Activated CD4-positive, alpha-beta T cell treated with anti-CD3 and anti-CD28 coated beads for 36 hours (primary cell): ENCODE measurements around the gene CKAP5. TPM values are rescaled to one million over a fixed set of nuclear protein-coding genes. Genes with fewer than 3 reads are reported as not detected.

Source experiments
- ATAC-seq: fragments of 200-7000 bp; cut with Tn5 transposase; one replicate; pipeline ENCODE4 v1.10.0; 2021; ENCODE audit warnings: mild to moderate bottlenecking, moderate library complexity
- CTCF ChIA-PET: fragments of 350-600 bp; sonication (Branson Sonifier 250); formaldehyde crosslinking; loops from one replicate; lab custom pipeline; 2021; ENCODE audit warnings: antibody characterized with exemption; lab: Charles Lee
- POLR2A ChIA-PET: fragments of 350-600 bp; sonication (Branson Sonifier 250); formaldehyde crosslinking; loops from one replicate; lab custom pipeline; 2021; ENCODE audit warnings: antibody characterized with exemption, inconsistent platforms; lab: Charles Lee
- DNase-seq: peaks from one replicate; pipeline ENCODE4 v3.0.0-alpha.2; 2020
- H3K27ac Mint-ChIP-seq: one replicate; pipeline ENCODE4 v1.8.0; 2021; ENCODE audit warnings: mixed read lengths
- H3K27me3 Mint-ChIP-seq: one replicate; pipeline ENCODE4 v1.8.0; 2021; ENCODE audit warnings: mixed read lengths
- H3K36me3 Mint-ChIP-seq: one replicate; pipeline ENCODE4 v1.8.0; 2021; ENCODE audit warnings: low read depth, mixed read lengths
- H3K4me1 Mint-ChIP-seq: one replicate; pipeline ENCODE4 v1.8.0; 2021; ENCODE audit warnings: mixed read lengths
- H3K4me3 Mint-ChIP-seq: one replicate; pipeline ENCODE4 v1.8.0; 2021; ENCODE audit warnings: mild to moderate bottlenecking, moderate library complexity, mixed read lengths
- H3K9me3 Mint-ChIP-seq: one replicate; pipeline ENCODE4 v1.8.0; 2021; ENCODE audit warnings: low read depth, mixed read lengths
- intact Hi-C, 2 experiments: fragments of 100-400 bp; cut with DNase I in 1 of 2; cut with micrococcal nuclease in 1 of 2; formaldehyde crosslinking; loops; one replicate each; pipeline versions ENCODE4 v1.14.2 to v1.15.1; 2022 to 2024; cut with DNase I, micrococcal nuclease
- total RNA-seq, 2 experiments: library from RNA; stranded (reverse); gene quantifications; one replicate each; pipeline ENCODE4 v1.2.3, GENCODE V29; 2021

Gene CKAP5
- total RNA-seq, 2 experiments from 2014 or later, result 166 to 183 TPM

- intact Hi-C loops, result loop anchor here in 1 of 2 experiments (10.0 kb wide), 1 partner anchor 855 kb away; no protein-coding TSS in a partner anchor
- POLR2A ChIA-PET, result interaction anchor here (0.8 kb wide), 1 partner anchor 151 kb away, joined by 4 read pairs; no protein-coding TSS in a partner anchor
- CTCF ChIA-PET, result interaction anchor here (0.5 to 0.8 kb wide), 2 partner anchors 75 to 1025 kb away, joined by 3 read pairs; no protein-coding TSS in a partner anchor
- no peak for ATAC-seq
- Mint-ChIP-seq H3K4me3 (no peak overlapping the region), H3K27me3 (no peaks in the 10 kb centered on the region), H3K27ac (no peak overlapping the region), H3K36me3 (peaks cover 44% of the 10 kb centered on the region), H3K9me3 (no peaks in the 10 kb centered on the region), H3K4me1 (no peaks in the 10 kb centered on the region)
- no peak for DNase-seq
Measured at GRCh38 chr11:46769636-46770221, 76.4 kb downstream of the CKAP5 start.

GRCh38 chr11:46766656-46767055 lies 79.4 kb downstream of the CKAP5 start:
- CTCF ChIA-PET, result no interaction called here
- POLR2A ChIA-PET, result interaction anchor here (0.6 kb wide), 2 partner anchors 36 to 173 kb away, joined by 3 to 6 read pairs; partner anchors contain the start of gene AMBRA1
- ATAC-seq (no peak), DNase-seq (no peak)
- intact Hi-C loops, result no loop called here
- Mint-ChIP-seq H3K4me1 (no peaks in the 10 kb centered on the region), H3K9me3 (no peaks in the 10 kb centered on the region), H3K4me3 (no peak overlapping the region), H3K27ac (no peak overlapping the region), H3K27me3 (no peaks in the 10 kb centered on the region), H3K36me3 (peaks cover 45% of the 10 kb centered on the region)

GRCh38 chr11:46762248-46762647 lies 83.8 kb downstream of the CKAP5 start:
- H3K4me3 Mint-ChIP-seq, result no peak overlapping the region
- no peaks in the 10 kb centered on the region for H3K27me3 Mint-ChIP-seq
- DNase-seq, result no peak
- ChIA-PET CTCF (no interaction called here), POLR2A (no interaction called here)
- H3K27ac Mint-ChIP-seq, result no peak overlapping the region
- H3K36me3 Mint-ChIP-seq, result peaks cover 45% of the 10 kb centered on the region
- no peak for ATAC-seq
- no peaks in the 10 kb centered on the region for H3K4me1 Mint-ChIP-seq
- H3K9me3 Mint-ChIP-seq, result no peaks in the 10 kb centered on the region
- intact Hi-C loops, result no loop called here

- no peaks in the 10 kb centered on the region for H3K4me1 Mint-ChIP-seq
- no peaks in the 10 kb centered on the region for H3K9me3 Mint-ChIP-seq
- intact Hi-C loops, result no loop called here
- ChIA-PET CTCF (interaction anchor here (0.6 kb wide), 1 partner anchor 400 kb away, joined by 3 read pairs; no protein-coding TSS in a partner anchor), POLR2A (interaction anchor here (0.6 kb wide), 1 partner anchor 23 kb away, joined by 3 read pairs; no protein-coding TSS in a partner anchor)
- DNase-seq (no peak), ATAC-seq (no peak)
- H3K27me3 Mint-ChIP-seq, result no peaks in the 10 kb centered on the region
- peaks cover 45% of the 10 kb centered on the region for H3K36me3 Mint-ChIP-seq
- H3K27ac Mint-ChIP-seq, result no peak overlapping the region
- no peak overlapping the region for H3K4me3 Mint-ChIP-seq
Measured at GRCh38 chr11:46761807-46762206, 84.3 kb downstream of the CKAP5 start.

GRCh38 chr11:46760429-46761128 lies 85.5 kb downstream of the CKAP5 start:
- ChIA-PET POLR2A (no interaction called here), CTCF (interaction anchor here (0.9 kb wide), 1 partner anchor 22 kb away, joined by 3 read pairs; no protein-coding TSS in a partner anchor)
- Mint-ChIP-seq H3K4me3 (no peak overlapping the region), H3K27ac (no peak overlapping the region), H3K27me3 (no peaks in the 10 kb centered on the region), H3K36me3 (peaks cover 49% of the 10 kb centered on the region), H3K9me3 (no peaks in the 10 kb centered on the region), H3K4me1 (no peaks in the 10 kb centered on the region)
- ATAC-seq (no peak), DNase-seq (no peak)
- intact Hi-C loops, result no loop called here

- no peaks in the 10 kb centered on the region for H3K9me3 Mint-ChIP-seq
- no peaks in the 10 kb centered on the region for H3K27me3 Mint-ChIP-seq
- H3K36me3 Mint-ChIP-seq, result peaks cover 51% of the 10 kb centered on the region
- intact Hi-C loops, result no loop called here
- H3K4me1 Mint-ChIP-seq, result no peaks in the 10 kb centered on the region
- DNase-seq, result no peak
- no peak for ATAC-seq
- ChIA-PET POLR2A (no interaction called here), CTCF (interaction anchor here (1.1 kb wide), 1 partner anchor 11 kb away, joined by 3 read pairs; no protein-coding TSS in a partner anchor)
- H3K27ac Mint-ChIP-seq, result no peak overlapping the region
- no peak overlapping the region for H3K4me3 Mint-ChIP-seq
Measured at GRCh38 chr11:46759196-46759595, 86.9 kb downstream of the CKAP5 start.

- no peak for ATAC-seq
- Mint-ChIP-seq H3K36me3 (peaks cover 50% of the 10 kb centered on the region), H3K27ac (peak overlapping the region; percentile 15)
Measured at GRCh38 chr11:46755962-46756361, 90.1 kb downstream of the CKAP5 start.

GRCh38 chr11:46747150-46747549 lies 98.9 kb downstream of the CKAP5 start:
- no peak for DNase-seq
- Mint-ChIP-seq H3K4me3 (no peak overlapping the region), H3K27ac (no peak overlapping the region), H3K4me1 (no peaks in the 10 kb centered on the region), H3K27me3 (no peaks in the 10 kb centered on the region), H3K9me3 (no peaks in the 10 kb centered on the region), H3K36me3 (peaks cover 55% of the 10 kb centered on the region)
- intact Hi-C loops, result no loop called here
- no peak for ATAC-seq
- ChIA-PET CTCF (no interaction called here), POLR2A (no interaction called here)

More at GRCh38 chr11:46755962-46756361, 90.1 kb downstream of the CKAP5 start:
- DNase-seq, result no peak
- H3K27me3 Mint-ChIP-seq, result no peaks in the 10 kb centered on the region
- no peaks in the 10 kb centered on the region for H3K9me3 Mint-ChIP-seq
- H3K4me1 Mint-ChIP-seq, result no peaks in the 10 kb centered on the region
- intact Hi-C loops, result no loop called here
- H3K4me3 Mint-ChIP-seq, result no peak overlapping the region
- ChIA-PET POLR2A (no interaction called here), CTCF (interaction anchor here (0.7 kb wide), 1 partner anchor 29 kb away, joined by 3 read pairs; no protein-coding TSS in a partner anchor)

- CTCF ChIA-PET, result interaction anchor here (0.7 kb wide), 1 partner anchor 63 kb away, joined by 3 read pairs; no protein-coding TSS in a partner anchor
- no peaks in the 10 kb centered on the region for H3K27me3 Mint-ChIP-seq
- H3K4me1 Mint-ChIP-seq, result no peaks in the 10 kb centered on the region
- no peak overlapping the region for H3K4me3 Mint-ChIP-seq
- no peak for ATAC-seq
- DNase-seq, result no peak
- H3K36me3 Mint-ChIP-seq, result peaks cover 59% of the 10 kb centered on the region
- H3K9me3 Mint-ChIP-seq, result no peaks in the 10 kb centered on the region
- POLR2A ChIA-PET, result no interaction called here
- H3K27ac Mint-ChIP-seq, result no peak overlapping the region
- intact Hi-C loops, result no loop called here
Measured at GRCh38 chr11:46745995-46746394, 100.1 kb downstream of the CKAP5 start.

- Mint-ChIP-seq H3K9me3 (no peaks in the 10 kb centered on the region), H3K4me1 (no peaks in the 10 kb centered on the region), H3K27ac (no peak overlapping the region), H3K36me3 (peaks cover 54% of the 10 kb centered on the region), H3K4me3 (no peak overlapping the region), H3K27me3 (no peaks in the 10 kb centered on the region)
- intact Hi-C loops, result no loop called here
- no peak for ATAC-seq
- no peak for DNase-seq
- POLR2A ChIA-PET, result no interaction called here
- CTCF ChIA-PET, result no interaction called here
Measured at GRCh38 chr11:46745328-46745727, 100.8 kb downstream of the CKAP5 start.

GRCh38 chr11:46743693-46744339 lies 102.3 kb downstream of the CKAP5 start:
- DNase-seq (no peak), ATAC-seq (no peak)
- intact Hi-C loops, result no loop called here
- Mint-ChIP-seq H3K27ac (no peak overlapping the region), H3K4me1 (no peaks in the 10 kb centered on the region), H3K4me3 (no peak overlapping the region), H3K27me3 (no peaks in the 10 kb centered on the region), H3K36me3 (peaks cover 45% of the 10 kb centered on the region), H3K9me3 (no peaks in the 10 kb centered on the region)
- ChIA-PET POLR2A (no interaction called here), CTCF (no interaction called here)
